ENCODE measurements around the gene METTL25B.

Gene METTL25B

GRCh38 chr1:156689953-156690674 is 38.2 kb upstream of the METTL25B start:
- H3K27ac ChIP-seq, result peak overlapping the region; percentile 35; the same call in 1 of the 2 replicates
- TF ChIP-seq, protein P1, sequence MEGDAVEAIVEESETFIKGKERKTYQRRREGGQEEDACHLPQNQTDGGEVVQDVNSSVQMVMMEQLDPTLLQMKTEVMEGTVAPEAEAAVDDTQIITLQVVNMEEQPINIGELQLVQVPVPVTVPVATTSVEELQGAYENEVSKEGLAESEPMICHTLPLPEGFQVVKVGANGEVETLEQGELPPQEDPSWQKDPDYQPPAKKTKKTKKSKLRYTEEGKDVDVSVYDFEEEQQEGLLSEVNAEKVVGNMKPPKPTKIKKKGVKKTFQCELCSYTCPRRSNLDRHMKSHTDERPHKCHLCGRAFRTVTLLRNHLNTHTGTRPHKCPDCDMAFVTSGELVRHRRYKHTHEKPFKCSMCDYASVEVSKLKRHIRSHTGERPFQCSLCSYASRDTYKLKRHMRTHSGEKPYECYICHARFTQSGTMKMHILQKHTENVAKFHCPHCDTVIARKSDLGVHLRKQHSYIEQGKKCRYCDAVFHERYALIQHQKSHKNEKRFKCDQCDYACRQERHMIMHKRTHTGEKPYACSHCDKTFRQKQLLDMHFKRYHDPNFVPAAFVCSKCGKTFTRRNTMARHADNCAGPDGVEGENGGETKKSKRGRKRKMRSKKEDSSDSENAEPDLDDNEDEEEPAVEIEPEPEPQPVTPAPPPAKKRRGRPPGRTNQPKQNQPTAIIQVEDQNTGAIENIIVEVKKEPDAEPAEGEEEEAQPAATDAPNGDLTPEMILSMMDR (conservative IDR thresholded peaks at IDR 0.05), result no peak

DNA sequence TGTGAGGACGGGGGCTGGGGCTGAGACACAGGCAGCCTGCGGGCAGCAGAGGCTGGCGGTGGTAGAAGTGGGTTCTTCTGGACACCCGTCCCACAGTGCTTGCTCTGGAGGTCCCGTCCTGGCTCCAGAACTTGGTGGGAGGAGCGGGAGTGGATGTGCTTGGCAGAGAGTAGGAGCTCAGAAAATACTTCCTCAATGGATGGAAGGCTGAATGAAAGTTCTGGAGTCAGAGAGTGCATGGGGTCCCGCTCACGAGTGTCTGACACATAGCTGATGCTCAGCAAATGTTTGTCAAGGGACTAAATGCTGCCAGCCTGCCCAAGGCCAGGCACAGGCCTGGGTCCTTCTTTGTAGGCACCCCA is 37.6 kb upstream of the METTL25B start:
- H3K27ac ChIP-seq, result peak overlapping the region; percentile 35; the same call in 1 of the 2 replicates
- TF ChIP-seq, protein P1 (conservative IDR thresholded peaks at IDR 0.05), result no peak

- TF ChIP-seq, protein P1 (conservative IDR thresholded peaks at IDR 0.05), result no peak
- H3K27ac ChIP-seq, result peak overlapping the region; percentile 71; the same call in 1 of the 2 replicates
These were observed 37.1 kb upstream of the METTL25B start for GRCh38 chr1:156691191-156691590.

- TF ChIP-seq, protein P1 (conservative IDR thresholded peaks at IDR 0.05), result no peak
- H3K27ac ChIP-seq, result peak overlapping the region; percentile 71
These were observed 36.4 kb upstream of the METTL25B start for GRCh38 chr1:156691665-156692440.

DNA sequence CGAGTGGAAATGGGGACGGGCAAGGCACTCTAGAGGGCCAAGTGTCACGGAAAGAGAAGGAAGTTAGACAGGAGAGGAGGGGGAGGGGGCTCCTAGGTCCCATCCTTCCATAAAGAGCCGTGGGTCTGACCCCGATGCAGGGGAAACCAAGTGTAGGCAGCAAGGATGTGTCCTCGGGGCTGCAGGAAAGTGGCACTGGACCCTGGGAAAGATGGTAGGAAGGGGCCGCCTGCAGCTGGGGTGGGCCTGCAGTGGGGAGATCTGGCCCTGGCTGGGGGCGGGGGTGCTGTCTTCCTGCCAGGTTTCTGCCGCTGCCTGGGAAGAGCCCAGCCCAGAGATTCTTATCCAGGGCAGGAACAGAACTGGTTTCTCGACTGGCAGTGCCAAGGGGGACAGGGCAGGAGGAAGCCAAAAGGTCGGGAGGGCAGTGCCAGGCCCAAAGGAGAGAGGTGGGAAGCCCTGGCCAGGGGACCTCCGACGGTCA is 35.8 kb upstream of the METTL25B start:
- TF ChIP-seq, protein P1 (conservative IDR thresholded peaks at IDR 0.05), result no peak
- H3K27ac ChIP-seq, result peak overlapping the region; percentile 71

DNA sequence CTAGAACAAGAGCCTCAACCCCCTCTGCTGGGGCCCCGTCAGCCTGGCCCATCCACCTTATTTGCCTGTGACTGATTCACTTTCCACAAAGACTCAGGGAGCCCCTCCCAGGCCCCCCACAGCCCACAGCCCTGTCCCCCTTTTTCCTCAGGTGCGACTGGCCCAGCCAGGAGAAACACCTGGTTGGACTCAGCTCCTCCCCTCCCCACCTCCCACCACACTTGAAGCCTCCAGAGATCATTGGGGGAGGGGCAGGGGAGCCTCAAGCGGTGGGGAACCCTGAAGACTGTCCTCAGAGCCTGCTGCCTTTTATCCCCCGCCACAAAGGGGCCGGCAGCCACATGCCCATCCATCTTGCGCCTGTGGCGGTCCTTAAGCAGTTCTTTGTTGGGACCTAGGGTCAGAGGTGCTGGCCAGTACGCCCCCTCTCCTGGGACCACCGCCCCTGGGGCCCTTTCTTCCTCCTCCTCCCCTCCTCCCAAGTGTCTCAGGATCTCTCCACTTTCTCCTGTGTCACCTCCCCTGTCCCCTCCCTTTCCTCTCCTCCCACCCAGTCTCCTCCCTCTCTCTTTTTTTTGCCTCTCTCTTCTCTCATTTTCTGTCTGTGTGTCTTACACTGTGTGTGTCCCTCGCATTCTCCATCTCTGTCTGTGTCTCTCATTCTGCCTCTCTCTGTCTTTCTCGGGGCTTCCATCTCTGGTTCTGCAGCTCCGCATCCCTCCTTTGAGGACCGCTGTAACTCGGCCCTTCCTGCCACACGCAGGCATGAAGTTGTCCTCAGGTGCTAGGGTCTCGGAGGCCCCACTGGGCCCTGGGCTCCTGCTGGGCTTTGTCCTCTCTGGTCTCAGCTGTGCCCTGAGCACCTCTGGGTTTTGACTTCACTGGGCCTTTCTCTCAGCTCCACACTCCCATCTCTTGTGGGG is 35.1 kb upstream of the METTL25B start:
- H3K27ac ChIP-seq, result peak overlapping the region; percentile 71
- TF ChIP-seq, protein P1 (conservative IDR thresholded peaks at IDR 0.05), result no peak

Data from VCaP (cell line).